Measurements from ENCODE around the gene LDAF1. TPM values are rescaled to one million over a fixed set of nuclear protein-coding genes. Genes with fewer than 3 reads are reported as not detected.
"Not testable (repeated sequence)": the region's sequence is repeated elsewhere in the genome, so short reads cannot be mapped to it uniquely, and the experiment has no call there.

LDAF1 gene
- total RNA-seq, 6 experiments from 2014 or later = 1.5 to 3.1 (median 2.1) TPM

DNA sequence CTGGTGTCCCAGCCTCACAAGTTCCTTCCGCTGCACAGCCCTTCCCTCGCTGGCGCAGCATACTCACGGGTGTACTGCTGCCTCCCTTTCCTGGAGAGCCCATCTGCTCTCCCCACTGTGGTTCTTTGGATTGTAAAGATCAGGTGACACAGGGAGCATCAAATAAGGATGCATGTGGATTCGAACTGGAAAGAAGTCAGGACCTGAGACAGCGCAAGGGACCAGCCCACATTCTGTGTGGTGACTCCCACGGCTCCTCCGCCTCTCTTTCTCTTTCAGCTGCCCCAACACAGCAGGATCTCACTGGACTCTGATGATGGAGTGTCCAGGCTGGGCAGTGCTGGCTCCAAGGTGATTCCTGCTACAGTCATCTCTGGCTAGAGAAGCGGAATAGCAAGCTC, 8.1 kb downstream of the LDAF1 start:
- Histone ChIP-seq H3K9me3 (no peaks in the 10 kb centered on the region), H3K36me3 (no peaks in the 10 kb centered on the region), H3K4me1 (no peaks in the 10 kb centered on the region), H3K27me3 (no peaks in the 10 kb centered on the region), H3K27ac (no peak overlapping the region), H3K4me3 (no peak overlapping the region)
- TF ChIP-seq, protein P1, sequence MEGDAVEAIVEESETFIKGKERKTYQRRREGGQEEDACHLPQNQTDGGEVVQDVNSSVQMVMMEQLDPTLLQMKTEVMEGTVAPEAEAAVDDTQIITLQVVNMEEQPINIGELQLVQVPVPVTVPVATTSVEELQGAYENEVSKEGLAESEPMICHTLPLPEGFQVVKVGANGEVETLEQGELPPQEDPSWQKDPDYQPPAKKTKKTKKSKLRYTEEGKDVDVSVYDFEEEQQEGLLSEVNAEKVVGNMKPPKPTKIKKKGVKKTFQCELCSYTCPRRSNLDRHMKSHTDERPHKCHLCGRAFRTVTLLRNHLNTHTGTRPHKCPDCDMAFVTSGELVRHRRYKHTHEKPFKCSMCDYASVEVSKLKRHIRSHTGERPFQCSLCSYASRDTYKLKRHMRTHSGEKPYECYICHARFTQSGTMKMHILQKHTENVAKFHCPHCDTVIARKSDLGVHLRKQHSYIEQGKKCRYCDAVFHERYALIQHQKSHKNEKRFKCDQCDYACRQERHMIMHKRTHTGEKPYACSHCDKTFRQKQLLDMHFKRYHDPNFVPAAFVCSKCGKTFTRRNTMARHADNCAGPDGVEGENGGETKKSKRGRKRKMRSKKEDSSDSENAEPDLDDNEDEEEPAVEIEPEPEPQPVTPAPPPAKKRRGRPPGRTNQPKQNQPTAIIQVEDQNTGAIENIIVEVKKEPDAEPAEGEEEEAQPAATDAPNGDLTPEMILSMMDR (IDR thresholded peaks at IDR 0.05) = no peak
- TF ChIP-seq POLR2A (IDR thresholded peaks at IDR 0.05) = no peak
- WGBS (ENCODE audit: insufficient coverage, low coverage, low lambda C conversion rate, missing lambda C conversion rate) = 83% methylated on average over 8 of the region's 9 CpGs
- ATAC-seq = no peak
- intact Hi-C loops (cut with DNase I) = loop anchor here in 1 of 2 donors (10.0 kb wide), 1 partner anchor 148 kb away; no protein-coding TSS in a partner anchor
- no peak for DNase-seq

DNA sequence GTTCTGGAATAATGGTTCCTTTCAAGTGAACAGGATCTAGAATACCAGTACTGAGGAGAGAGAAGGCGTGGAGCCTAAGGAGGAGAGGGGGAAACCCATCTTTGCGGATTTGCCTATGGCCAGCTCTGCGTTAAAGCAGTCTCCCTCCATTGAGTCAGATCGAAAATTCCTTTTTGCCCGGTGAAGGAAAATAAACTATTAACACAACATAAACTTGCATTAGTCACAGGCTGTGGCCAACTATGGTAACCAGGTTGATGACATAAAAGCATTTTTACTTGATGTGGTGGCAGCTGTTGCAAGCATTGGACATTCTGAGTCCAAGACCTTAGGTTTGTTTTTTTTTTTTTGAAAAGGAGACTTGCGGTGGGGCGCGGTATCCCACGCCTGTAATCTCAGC, 8.9 kb downstream of the LDAF1 start:
- H3K36me3 ChIP-seq = no peaks in the 10 kb centered on the region
- 94% methylated on average over 9 of the region's 9 CpGs for WGBS (ENCODE audit: insufficient coverage, low coverage, low lambda C conversion rate, missing lambda C conversion rate)
- no peaks in the 10 kb centered on the region for H3K9me3 ChIP-seq
- intact Hi-C loops (cut with DNase I) = loop anchor here in 1 of 2 donors (10.0 kb wide), 1 partner anchor 147 kb away; no protein-coding TSS in a partner anchor
- H3K4me1 ChIP-seq = no peaks in the 10 kb centered on the region
- H3K27me3 ChIP-seq = no peaks in the 10 kb centered on the region
- ATAC-seq = no peak
- H3K27ac ChIP-seq = no peak overlapping the region
- no peak for TF ChIP-seq POLR2A (IDR thresholded peaks at IDR 0.05)
- TF ChIP-seq, protein P1 (IDR thresholded peaks at IDR 0.05) = no peak
- no peak for DNase-seq
- H3K4me3 ChIP-seq = no peak overlapping the region

DNA sequence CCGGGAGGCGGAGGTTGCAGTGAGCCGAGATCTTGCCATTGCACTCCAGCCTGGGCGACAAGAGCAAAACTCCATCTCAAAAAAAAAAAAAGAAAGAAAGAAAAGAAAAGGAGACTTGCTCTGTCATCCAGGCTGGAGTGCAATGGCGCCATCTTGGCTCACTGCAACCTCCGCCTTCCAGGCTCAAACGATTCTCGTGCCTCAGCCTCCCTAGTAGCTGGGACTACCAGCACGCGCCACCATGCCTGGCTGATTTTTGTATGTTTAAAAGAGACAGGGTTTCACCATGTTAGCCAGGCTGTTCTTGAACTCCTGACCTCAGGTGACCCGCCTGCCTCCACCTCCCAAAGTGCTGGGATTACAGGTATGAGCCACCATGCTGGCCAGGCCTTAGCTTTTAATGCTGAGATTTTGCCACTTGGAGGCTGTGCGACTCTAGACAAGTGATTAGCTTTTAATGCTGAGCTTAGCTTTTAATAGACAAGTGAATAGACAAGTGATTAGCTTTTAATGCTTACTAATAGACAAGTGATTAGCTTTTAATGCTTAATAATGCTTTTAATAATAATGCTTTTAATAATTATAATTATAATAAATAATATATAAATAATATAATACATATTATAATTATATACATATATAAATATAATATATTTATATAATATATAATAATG, 9.6 kb downstream of the LDAF1 start:
- WGBS (ENCODE audit: insufficient coverage, low coverage, low lambda C conversion rate, missing lambda C conversion rate) = 95% methylated on average over 8 of the region's 12 CpGs
- TF ChIP-seq POLR2A (IDR thresholded peaks at IDR 0.05) = no peak
- TF ChIP-seq, protein P1 (IDR thresholded peaks at IDR 0.05) = no peak
- Histone ChIP-seq H3K36me3 (no peaks in the 10 kb centered on the region), H3K27me3 (no peaks in the 10 kb centered on the region), H3K9me3 (no peaks in the 10 kb centered on the region), H3K27ac (no peak overlapping the region), H3K4me1 (no peaks in the 10 kb centered on the region), H3K4me3 (no peak overlapping the region)
- intact Hi-C loops (cut with DNase I) = loop anchor here in 1 of 2 donors (10.0 kb wide), 1 partner anchor 147 kb away; no protein-coding TSS in a partner anchor
- ATAC-seq (no peak), DNase-seq (no peak)

DNA sequence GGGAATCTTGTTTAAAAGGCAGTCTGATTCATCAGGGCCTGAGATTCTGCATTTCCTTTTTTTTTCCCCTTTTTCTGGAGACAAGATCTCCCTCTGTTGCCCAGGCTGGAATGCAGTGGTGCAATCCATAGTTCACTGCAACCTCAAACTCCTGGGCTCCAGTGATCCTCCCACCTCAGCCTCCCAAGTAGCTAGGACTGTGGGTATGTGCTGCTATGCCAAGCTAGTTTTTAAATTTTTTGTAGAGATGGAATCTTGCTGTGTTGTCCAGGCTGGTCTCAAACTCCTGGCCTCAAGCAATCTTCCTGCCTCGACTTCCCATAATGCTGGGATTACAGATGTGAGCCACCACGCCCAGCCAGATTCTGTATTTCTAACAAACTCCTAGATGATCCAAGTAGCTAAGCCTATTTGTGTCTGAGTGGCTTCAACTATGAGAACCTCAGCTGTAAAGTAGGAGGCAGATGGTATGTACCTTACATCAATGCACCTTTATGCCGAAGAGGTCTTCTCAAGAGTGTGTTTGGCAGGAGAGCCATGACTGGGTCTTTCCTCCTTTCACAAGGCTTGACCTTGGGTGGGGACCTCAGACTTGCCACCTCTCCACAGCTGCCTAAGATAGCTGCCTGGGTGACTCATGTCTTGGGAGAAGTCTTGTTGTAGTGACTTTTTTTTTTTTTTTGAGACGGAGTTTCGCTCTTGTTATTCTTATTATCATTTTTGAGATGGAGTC, 10.9 kb downstream of the LDAF1 start:
- DNase-seq (no peak), ATAC-seq (no peak)
- no peaks in the 10 kb centered on the region for H3K27me3 ChIP-seq
- no peak overlapping the region for H3K4me3 ChIP-seq
- no peak overlapping the region for H3K27ac ChIP-seq
- H3K36me3 ChIP-seq = no peaks in the 10 kb centered on the region
- H3K9me3 ChIP-seq = no peaks in the 10 kb centered on the region
- TF ChIP-seq POLR2A (IDR thresholded peaks at IDR 0.05) = no peak
- TF ChIP-seq, protein P1 (IDR thresholded peaks at IDR 0.05) = no peak
- 97% methylated on average over 4 of the region's 5 CpGs for WGBS (ENCODE audit: insufficient coverage, low coverage, low lambda C conversion rate, missing lambda C conversion rate)
- H3K4me1 ChIP-seq = no peaks in the 10 kb centered on the region
- intact Hi-C loops (cut with DNase I) = loop anchor here in 1 of 2 donors (10.0 kb wide), 1 partner anchor 145 kb away; no protein-coding TSS in a partner anchor

DNA sequence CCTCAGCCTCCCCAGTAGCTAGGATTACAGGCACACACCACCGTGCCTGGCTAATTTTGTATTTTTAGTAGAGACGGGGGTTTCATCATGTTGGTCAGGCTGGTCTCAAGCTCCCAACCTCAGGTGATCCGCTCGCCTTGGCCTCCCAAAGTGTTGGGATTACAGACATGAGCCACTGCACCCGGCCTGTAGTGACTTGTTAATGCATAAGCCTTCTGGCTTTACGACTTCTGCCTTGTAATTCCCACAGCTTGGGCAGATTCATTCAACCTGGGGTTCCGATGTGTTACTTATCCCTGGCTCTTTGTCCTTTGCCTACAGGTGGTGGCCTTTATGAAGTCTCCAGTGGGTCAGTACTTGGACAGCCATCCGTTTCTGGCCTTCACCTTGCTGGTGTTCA, 11.6 kb downstream of the LDAF1 start:
- H3K9me3 ChIP-seq; H3K27me3 ChIP-seq; DNase-seq; H3K36me3 ChIP-seq; H3K27ac ChIP-seq; ATAC-seq; H3K4me3 ChIP-seq; intact Hi-C loops (cut with DNase I); H3K4me1 ChIP-seq: not testable (repeated sequence)
- 80% methylated on average over 1 of the region's 8 CpGs for WGBS (ENCODE audit: insufficient coverage, low coverage, low lambda C conversion rate, missing lambda C conversion rate)

Data from right lobe of liver (tissue), 6 donors.